Measurements from ENCODE around the gene THOC1. TPM values are rescaled to one million over a fixed set of nuclear protein-coding genes. Genes with fewer than 3 reads are reported as not detected.

The THOC1 gene
- total RNA-seq, 2 experiments from 2014 or later: 66.0 to 69.5 TPM

GRCh38 chr18:285817-286216 is 18.0 kb upstream of the THOC1 start:
- Mint-ChIP-seq H3K4me3 (no peak overlapping the region), H3K36me3 (ENCODE audit: low read depth) (no peaks in the 10 kb centered on the region), H3K4me1 (ENCODE audit: low read depth) (peaks cover 7% of the 10 kb centered on the region), H3K27me3 (peaks cover 14% of the 10 kb centered on the region), H3K27ac (no peak overlapping the region), H3K9me3 (no peaks in the 10 kb centered on the region)
- no peak for TF ChIP-seq CTCF (IDR thresholded peaks at IDR 0.05)
- DNase-seq (no peak), ATAC-seq (no peak)
- ChIA-PET POLR2A (no interaction called here), CTCF (no interaction called here)
- intact Hi-C loops (cut with micrococcal nuclease): no loop called here

- no peak overlapping the region for H3K27ac Mint-ChIP-seq
- TF ChIP-seq CTCF (IDR thresholded peaks at IDR 0.05): no peak
- intact Hi-C loops (cut with micrococcal nuclease): no loop called here
- no peaks in the 10 kb centered on the region for H3K9me3 Mint-ChIP-seq
- H3K4me1 Mint-ChIP-seq (ENCODE audit: low read depth): no peaks in the 10 kb centered on the region
- no peaks in the 10 kb centered on the region for H3K36me3 Mint-ChIP-seq (ENCODE audit: low read depth)
- no peak for ATAC-seq
- H3K4me3 Mint-ChIP-seq: no peak overlapping the region
- CTCF ChIA-PET: no interaction called here
- POLR2A ChIA-PET: no interaction called here
- no peak for DNase-seq
- peaks cover 3% of the 10 kb centered on the region for H3K27me3 Mint-ChIP-seq
Measured at GRCh38 chr18:275486-275885, 7.6 kb upstream of the THOC1 start.

- ChIA-PET CTCF (no interaction called here), POLR2A (no interaction called here)
- DNase-seq (no peak), ATAC-seq (no peak)
- Mint-ChIP-seq H3K4me3 (no peak overlapping the region), H3K27ac (no peak overlapping the region), H3K27me3 (peaks cover under 1% of the 10 kb centered on the region), H3K36me3 (ENCODE audit: low read depth) (no peaks in the 10 kb centered on the region), H3K9me3 (no peaks in the 10 kb centered on the region), H3K4me1 (ENCODE audit: low read depth) (peaks cover 6% of the 10 kb centered on the region)
- no peak for TF ChIP-seq CTCF (IDR thresholded peaks at IDR 0.05)
- intact Hi-C loops (cut with micrococcal nuclease): no loop called here
Measured at GRCh38 chr18:274313-274712, 6.5 kb upstream of the THOC1 start.

GRCh38 chr18:273525-273924 is 5.7 kb upstream of the THOC1 start:
- intact Hi-C loops (cut with micrococcal nuclease): no loop called here
- H3K4me1 Mint-ChIP-seq (ENCODE audit: low read depth): peaks cover 6% of the 10 kb centered on the region

GRCh38 chr18:272650-273049 is 4.8 kb upstream of the THOC1 start:
- no peak overlapping the region for H3K4me3 Mint-ChIP-seq
- no peak for TF ChIP-seq CTCF (IDR thresholded peaks at IDR 0.05)
- no peak overlapping the region for H3K27ac Mint-ChIP-seq
- H3K27me3 Mint-ChIP-seq: no peaks in the 10 kb centered on the region
- H3K36me3 Mint-ChIP-seq (ENCODE audit: low read depth): peaks cover 8% of the 10 kb centered on the region
- peaks cover 6% of the 10 kb centered on the region for H3K4me1 Mint-ChIP-seq (ENCODE audit: low read depth)
- no peak for DNase-seq
- POLR2A ChIA-PET: no interaction called here
- no peaks in the 10 kb centered on the region for H3K9me3 Mint-ChIP-seq
- ATAC-seq: no peak
- intact Hi-C loops (cut with micrococcal nuclease): no loop called here
- CTCF ChIA-PET: no interaction called here

More at GRCh38 chr18:273525-273924, 5.7 kb upstream of the THOC1 start:
- CTCF ChIA-PET: no interaction called here
- Mint-ChIP-seq H3K27me3 (no peaks in the 10 kb centered on the region), H3K9me3 (no peaks in the 10 kb centered on the region), H3K36me3 (ENCODE audit: low read depth) (peaks cover 6% of the 10 kb centered on the region), H3K4me3 (no peak overlapping the region), H3K27ac (no peak overlapping the region)
- ATAC-seq (no peak), DNase-seq (no peak)
- POLR2A ChIA-PET: no interaction called here
- no peak for TF ChIP-seq CTCF (IDR thresholded peaks at IDR 0.05)
